Inferior parietal cortex (tissue), 1 donor: ENCODE measurements around the gene MGAT5.

Source experiments
- DNase-seq: peaks from one replicate; pipeline ENCODE4 v3.0.0-alpha.2; 2016; ENCODE audit errors: extremely low spot score

Gene MGAT5

GRCh38 chr2:134253804-134254203 lies at the start of gene MGAT5:
TSS of gene MGAT5 (plus strand) at chr2:134254072. CDS start at chr2:134254404, 332 bp downstream.
- DNase-seq: no peak

- DNase-seq: no peak
Observed at GRCh38 chr2:134205087-134205486, 48.8 kb upstream of the MGAT5 start.

DNA sequence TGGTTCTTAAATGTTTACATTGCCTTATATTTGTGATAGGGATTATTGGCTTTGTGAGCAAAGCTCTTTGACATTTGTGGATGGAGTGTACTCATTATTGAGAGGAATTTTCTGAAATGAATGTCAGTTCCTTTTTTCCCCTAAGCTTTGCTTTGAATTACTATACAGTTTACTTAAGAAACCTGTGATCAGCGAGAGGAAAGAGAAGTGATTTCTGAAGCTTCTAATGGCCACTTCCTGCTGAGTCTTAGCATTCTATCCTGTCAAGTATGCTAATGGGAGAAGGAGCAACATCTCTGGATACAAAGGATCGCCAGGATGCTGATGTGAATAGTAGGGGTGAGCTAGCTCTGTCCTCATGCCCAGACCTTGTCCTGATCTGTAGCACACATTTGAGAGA lies 47.8 kb upstream of the MGAT5 start:
- no peak for DNase-seq

DNA sequence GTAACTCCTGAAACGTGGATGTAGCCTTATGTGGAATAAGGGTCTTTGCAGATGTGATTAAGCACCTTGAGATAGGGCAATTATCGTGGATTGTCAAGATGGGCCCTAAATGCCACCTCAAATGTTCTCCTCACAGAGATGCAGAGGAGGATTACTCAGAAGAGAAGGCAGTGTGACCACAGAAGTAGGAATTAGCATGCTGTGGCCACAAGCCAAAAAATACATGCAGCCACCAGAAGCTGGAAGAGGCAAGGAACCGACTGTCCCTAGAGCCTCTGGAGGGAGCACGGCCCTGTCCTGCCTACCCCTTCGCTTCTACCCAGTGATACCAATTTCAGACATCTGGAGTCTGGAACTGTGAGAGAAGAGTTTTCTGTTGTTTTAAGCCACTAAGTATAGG lies 47.3 kb upstream of the MGAT5 start:
- DNase-seq: no peak

DNA sequence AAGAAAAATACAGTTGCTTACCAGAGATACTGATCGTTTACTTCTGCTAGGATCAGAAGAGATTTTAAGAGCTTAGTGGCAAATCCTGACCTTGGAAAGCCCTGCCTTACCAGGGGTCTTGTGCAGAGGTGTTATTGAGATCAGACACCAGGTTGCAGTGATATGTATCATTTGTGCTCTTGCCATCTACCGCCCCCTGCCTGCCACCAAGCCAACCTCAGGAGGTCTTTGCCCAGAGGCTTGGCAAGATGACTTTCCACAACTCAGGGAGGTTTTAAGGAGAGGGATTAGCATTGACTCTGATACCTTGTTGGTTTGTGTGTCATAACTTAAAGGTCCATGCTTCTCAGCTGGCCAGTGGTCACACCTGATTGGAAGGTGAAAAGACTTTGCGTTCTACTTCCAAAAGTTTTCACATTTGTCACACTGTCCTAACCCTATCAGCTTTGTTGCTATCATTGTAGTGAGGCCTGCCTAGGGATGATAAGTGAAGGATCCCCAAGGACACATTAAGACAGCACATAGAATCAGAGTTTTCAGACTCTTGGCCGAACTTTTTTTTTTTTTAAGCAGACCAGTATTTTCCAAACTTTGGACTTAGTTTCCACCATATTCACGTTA lies 46.2 kb upstream of the MGAT5 start:
- no peak for DNase-seq

- no peak for DNase-seq
Observed at GRCh38 chr2:134208825-134209224, 45.0 kb upstream of the MGAT5 start.

DNA sequence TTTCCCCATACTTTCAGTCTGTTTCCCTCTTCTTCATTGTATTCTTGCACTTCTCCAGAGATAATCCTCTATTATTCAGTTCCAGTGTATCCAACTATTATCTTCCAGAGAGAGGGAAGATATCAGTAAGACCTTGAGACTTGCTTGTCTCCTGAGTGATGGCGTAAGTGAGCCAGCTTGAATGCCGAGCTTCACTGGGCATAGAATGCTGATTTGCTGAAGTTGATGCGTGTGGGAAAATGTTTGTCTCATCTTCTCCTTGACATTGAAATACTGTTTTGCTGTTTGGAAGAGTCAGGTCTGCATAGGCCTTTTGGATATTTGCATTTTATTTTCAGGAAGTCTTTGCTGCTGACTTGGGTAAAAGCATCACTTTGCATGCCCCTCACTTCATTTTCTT lies 41.1 kb upstream of the MGAT5 start:
- DNase-seq: no peak

GRCh38 chr2:134216152-134216829 lies 37.6 kb upstream of the MGAT5 start:
- DNase-seq: no peak

DNA sequence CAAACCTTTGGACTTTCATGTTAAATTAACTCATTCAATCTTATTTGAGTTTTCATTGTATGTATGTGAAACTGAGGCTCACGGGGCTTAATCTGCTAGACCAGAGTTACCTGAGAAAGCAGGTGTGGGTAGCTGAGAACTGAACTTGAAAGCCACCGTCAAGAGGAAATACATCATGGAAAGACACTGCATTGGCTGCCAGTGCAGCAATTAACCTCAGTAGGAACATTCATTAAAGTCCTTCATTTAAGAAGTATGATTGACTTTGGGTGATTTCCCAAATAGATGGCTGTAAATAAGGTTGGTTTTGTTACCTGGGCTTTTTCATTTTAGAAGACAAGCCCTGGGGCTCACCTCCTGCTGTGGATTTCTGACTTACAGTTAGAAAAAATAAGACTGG lies 36.5 kb upstream of the MGAT5 start:
- DNase-seq: no peak

GRCh38 chr2:134217924-134218323 lies 35.9 kb upstream of the MGAT5 start:
- no peak for DNase-seq

GRCh38 chr2:134218414-134218813 lies 35.5 kb upstream of the MGAT5 start:
- no peak for DNase-seq

DNA sequence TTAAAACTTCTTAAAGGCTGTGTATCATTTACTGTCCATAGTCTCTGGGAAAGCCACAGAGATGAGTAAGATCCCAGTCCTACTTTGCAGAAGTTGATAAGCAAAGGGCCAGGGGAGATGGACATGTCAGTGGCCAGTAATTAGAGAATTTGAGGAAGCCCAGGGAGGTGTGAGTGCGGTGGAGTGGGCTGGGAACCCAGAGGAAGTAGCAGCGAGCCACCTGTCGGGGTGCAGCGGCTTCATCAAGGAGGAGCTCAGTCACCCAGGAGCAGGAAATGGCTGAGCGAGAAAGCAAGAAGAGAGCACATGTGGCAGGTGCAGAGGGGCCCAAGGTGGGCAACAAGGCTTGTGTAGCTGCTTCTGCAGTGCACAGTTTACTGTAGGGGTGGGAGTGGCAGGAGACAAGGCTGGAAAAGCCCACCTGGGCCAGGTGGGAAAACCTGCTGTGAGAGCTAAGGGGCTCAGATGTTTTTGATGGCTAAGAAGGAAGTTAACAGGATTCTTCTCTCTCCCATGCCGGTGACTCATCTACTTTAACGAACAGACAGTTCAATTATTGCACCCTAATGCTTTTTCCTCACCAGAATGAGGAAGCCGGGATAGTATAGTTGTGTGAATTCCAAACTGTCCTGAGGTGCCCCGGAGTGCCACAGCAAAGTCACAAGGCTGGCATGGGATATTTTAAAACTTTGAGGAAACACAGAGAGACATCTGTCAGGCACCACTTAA lies 34.8 kb upstream of the MGAT5 start:
- DNase-seq: no peak

DNA sequence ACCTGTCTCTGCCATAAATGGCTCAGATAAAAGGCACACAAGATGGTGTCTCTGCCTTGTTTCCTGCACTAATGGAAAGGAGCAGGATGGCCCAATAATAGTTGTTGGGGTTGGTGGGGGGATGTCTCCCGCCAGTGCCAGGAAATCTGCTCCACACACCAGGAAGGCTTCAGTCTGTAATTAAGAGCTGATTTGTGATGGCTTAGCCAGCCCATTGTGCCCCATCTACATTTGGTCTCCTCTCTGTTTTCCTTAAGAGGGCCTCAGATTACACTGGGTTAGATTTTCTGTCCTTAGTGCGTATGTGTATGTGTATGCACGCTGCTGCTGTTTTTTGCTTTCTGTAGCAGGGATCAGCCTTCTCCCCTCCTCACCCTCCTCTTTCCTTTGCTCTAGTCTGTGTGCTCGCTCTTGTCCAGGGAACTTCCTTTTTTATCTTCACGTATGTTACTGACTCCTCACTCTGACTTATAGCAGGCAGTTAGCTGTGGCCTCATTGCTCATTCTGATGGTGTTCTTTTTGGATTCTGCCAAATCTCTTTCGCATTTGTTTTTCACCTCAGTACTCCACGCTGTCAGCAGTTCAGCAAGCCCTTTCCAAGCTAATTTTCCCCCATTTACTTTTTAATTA lies 33.4 kb upstream of the MGAT5 start:
- DNase-seq: no peak

- no peak for DNase-seq
Observed at GRCh38 chr2:134224005-134224404, 29.9 kb upstream of the MGAT5 start.

DNA sequence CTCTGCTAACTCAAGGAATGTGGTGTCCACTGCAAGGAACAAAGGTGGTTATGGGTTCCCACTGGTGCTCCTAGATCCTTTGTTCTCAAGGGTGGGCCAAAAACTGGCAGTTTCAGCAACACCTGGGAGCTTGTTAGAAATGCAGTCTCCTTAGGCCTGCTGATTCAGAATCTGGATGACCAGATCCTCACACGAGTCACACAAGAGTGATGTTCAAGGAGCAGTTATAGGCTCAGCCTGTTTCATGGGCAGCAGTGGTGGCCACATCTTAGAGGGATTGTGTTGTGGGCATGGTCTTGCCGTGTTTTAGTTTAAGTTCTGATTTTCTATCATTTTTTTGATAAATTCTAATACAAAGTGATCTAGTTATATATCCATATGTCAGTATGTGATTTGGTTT lies 28.7 kb upstream of the MGAT5 start:
- no peak for DNase-seq

DNA sequence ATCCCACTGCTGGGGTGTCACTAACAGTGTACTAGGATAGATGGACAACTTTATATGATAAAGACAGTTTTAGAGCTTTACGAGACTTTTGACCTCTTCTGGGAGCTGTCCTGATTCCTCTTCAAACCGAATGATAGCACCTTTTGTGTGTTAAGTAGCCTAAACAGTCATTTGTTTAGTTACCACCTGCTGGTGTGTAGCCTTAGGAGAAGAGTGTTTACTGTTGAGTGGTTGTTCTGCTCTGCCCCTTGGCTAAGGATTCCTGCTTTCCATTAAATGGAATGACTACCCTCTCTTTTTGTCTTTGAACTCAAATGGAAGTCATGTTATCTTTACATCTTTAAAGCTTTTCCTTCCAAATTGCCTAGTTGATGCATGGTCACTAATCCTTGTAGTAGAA lies 28.0 kb upstream of the MGAT5 start:
- DNase-seq: no peak

GRCh38 chr2:134226601-134227000 lies 27.3 kb upstream of the MGAT5 start:
- DNase-seq: no peak

- no peak for DNase-seq
Observed at GRCh38 chr2:134227666-134228065, 26.2 kb upstream of the MGAT5 start.

DNA sequence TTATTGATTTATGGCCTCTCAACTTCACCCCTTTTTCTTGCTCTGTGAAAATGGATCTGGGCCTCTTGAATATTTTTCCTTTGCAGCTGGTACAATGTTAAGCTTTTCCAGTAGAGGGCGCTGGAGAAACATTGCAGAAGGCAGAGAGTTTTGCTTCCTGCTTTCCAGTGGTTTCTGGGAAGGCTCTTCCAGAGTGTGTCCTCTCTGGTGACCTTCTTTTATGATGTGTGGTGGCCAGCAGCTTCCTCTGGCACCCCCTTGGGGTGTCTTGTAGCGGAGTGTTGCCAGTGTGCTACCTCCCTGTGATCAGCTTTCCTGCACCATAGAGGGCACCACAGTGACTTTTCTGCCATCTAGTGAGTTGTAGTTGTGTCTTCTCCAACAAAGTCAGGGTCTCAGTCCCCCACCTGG lies 25.4 kb upstream of the MGAT5 start:
- DNase-seq: no peak

DNA sequence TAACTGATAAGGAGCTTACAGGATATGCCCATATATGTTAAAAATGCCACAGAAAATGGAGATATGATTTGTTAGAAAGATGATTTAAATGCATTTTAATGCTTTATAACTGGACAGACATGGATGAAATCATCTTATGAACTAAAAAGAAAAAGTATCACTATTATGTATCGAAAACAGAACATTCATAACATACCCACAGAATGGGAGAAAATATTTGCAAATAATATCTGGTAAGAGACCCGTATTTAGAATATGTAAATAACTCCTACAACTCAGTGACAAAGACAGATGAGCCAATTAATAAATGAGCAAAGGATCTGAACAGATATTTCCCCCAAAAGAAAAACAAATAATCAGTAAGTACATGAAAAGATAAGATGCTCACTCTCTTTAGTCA lies 24.3 kb upstream of the MGAT5 start:
- DNase-seq: no peak

- no peak for DNase-seq
Observed at GRCh38 chr2:134230885-134231284, 23.0 kb upstream of the MGAT5 start.

GRCh38 chr2:134231301-134231964 lies 22.4 kb upstream of the MGAT5 start:
- DNase-seq: no peak
